ENCODE results near the gene CABS1. TPM values are rescaled to one million over a fixed set of nuclear protein-coding genes. Genes with fewer than 3 reads are reported as not detected.

CABS1 gene
- total and polyA plus RNA-seq, 8 donors, result not detected

GRCh38 chr4:70356185-70356584 is 21.4 kb downstream of the CABS1 start:
- intact Hi-C loops (cut with DNase I), result no loop called here
- Histone ChIP-seq H3K4me1 (no peaks in the 10 kb centered on the region), H3K9me3 (no peaks in the 10 kb centered on the region), H3K27me3 (no peaks in the 10 kb centered on the region), H3K4me3 (no peak overlapping the region), H3K27ac (no peak overlapping the region), H3K36me3 (no peaks in the 10 kb centered on the region)
- ATAC-seq (no peak), DNase-seq (no peak), FAIRE-seq (no peak)
- TF ChIP-seq CTCF (IDR thresholded peaks at IDR 0.05), result no peak
- 55 to 67% methylated on average over 1 of the region's 1 CpG for WGBS, 2 donors

DNA sequence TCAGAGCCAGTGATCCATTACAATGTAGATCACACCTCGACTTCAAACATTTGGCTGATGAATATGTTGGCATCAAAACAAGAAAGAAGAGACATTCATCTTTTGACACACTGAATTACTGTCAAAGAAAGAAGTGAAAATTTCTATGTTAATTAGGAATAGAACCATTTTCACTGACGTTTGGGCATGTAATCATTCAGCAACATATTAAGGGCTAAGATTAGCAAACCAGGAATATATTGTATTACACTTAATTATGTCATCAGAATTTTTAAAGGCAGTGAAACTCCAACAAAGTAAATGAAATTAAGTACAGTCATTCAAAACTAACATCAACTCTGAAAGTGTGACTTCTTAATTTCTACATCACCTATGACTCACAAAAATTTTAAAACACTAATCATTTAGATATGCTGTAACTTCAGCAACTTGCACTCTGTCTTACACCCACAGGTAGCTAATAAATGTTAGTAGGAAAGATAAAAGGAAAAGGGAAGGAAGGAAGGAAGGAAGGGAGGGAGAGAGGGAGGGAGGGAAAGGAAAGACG is 24.4 kb downstream of the CABS1 start:
- no peaks in the 10 kb centered on the region for H3K36me3 ChIP-seq
- H3K27me3 ChIP-seq, result no peaks in the 10 kb centered on the region
- ATAC-seq (no peak), FAIRE-seq (no peak), DNase-seq (no peak)
- no peaks in the 10 kb centered on the region for H3K4me1 ChIP-seq
- no peaks in the 10 kb centered on the region for H3K9me3 ChIP-seq
- no peak overlapping the region for H3K27ac ChIP-seq
- 40 to 57% methylated on average over 3 of the region's 3 CpGs for WGBS, 2 donors
- no peak overlapping the region for H3K4me3 ChIP-seq
- intact Hi-C loops (cut with DNase I), result no loop called here
- TF ChIP-seq CTCF (IDR thresholded peaks at IDR 0.05), result no peak

DNA sequence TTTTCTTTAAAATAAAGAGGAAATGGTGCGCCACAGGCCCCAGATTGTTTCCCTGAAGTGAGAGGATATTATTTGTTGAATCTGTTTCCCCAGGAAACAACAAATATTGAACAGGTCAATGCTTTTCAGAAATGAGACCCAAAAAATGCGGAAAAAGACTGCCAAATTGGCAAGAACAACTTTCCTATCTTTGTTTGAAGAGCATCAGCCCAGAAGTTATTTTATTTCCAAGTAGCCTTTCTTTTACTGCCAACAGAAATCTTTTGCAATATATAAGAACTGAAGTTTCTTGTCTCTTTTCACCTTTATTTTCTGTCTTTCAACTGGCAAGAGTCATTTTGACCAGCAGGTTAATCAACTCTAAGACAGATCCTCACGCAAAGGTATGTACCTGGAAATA is 25.7 kb downstream of the CABS1 start, which contains the start of gene SMR3A:
TSS of gene SMR3A (plus strand) at position 301 of the 400 bp plus-strand sequence. CDS start 1,356 bp downstream, outside the sequence.
- DNase-seq, result no peak
- Histone ChIP-seq H3K4me1 (no peaks in the 10 kb centered on the region), H3K27me3 (no peaks in the 10 kb centered on the region), H3K27ac (no peak within 1 kb of the TSS), H3K36me3 (no peaks in the 10 kb centered on the region), H3K4me3 (no peak within 1 kb of the TSS), H3K9me3 (no peaks in the 10 kb centered on the region)
- no peak for ATAC-seq
- 67 to 77% methylated on average over 3 of the region's 3 CpGs for WGBS, 2 donors
- intact Hi-C loops (cut with DNase I), result no loop called here
- no peak for TF ChIP-seq CTCF (IDR thresholded peaks at IDR 0.05)
- no peak for FAIRE-seq

- no peak for FAIRE-seq
- H3K27me3 ChIP-seq, result no peaks in the 10 kb centered on the region
- H3K4me3 ChIP-seq, result no peak overlapping the region
- WGBS, 2 donors, result 79 to 86% methylated on average over 5 of the region's 5 CpGs
- no peaks in the 10 kb centered on the region for H3K9me3 ChIP-seq
- H3K36me3 ChIP-seq, result no peaks in the 10 kb centered on the region
- no peak overlapping the region for H3K27ac ChIP-seq
- TF ChIP-seq CTCF (IDR thresholded peaks at IDR 0.05), result no peak
- no peak for DNase-seq
- no peak for ATAC-seq
- no peaks in the 10 kb centered on the region for H3K4me1 ChIP-seq
- intact Hi-C loops (cut with DNase I), result no loop called here
Measured at GRCh38 chr4:70364002-70364401, 29.2 kb downstream of the CABS1 start.

DNA sequence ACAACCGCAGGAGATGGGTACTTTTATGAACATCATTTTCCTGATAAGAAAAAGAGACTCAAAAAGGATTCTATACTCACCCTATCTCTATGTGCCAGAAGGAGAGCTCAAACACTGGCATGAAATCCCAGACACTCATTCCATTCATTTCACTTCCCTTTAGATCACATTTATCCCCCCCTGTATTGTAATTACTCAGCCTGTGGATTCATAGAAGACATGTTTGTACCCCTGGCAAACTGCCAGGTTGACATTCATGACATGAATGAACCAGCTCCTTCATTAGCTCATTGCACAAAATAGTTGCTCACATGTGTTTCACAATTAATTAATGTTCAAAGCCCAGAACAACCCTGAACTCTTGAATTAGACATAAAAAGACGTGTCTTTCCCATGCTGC is 30.7 kb downstream of the CABS1 start:
- TF ChIP-seq CTCF (IDR thresholded peaks at IDR 0.05), result no peak
- Histone ChIP-seq H3K27ac (no peak overlapping the region), H3K36me3 (no peaks in the 10 kb centered on the region), H3K4me3 (no peak overlapping the region), H3K4me1 (no peaks in the 10 kb centered on the region), H3K9me3 (no peaks in the 10 kb centered on the region), H3K27me3 (no peaks in the 10 kb centered on the region)
- DNase-seq, result no peak
- 19 to 30% methylated on average over 2 of the region's 2 CpGs for WGBS, 2 donors
- no peak for FAIRE-seq
- intact Hi-C loops (cut with DNase I), result no loop called here
- no peak for ATAC-seq
